IMR-90 (cell line): Measurements from ENCODE around the gene LIAS. TPM values are rescaled to one million over a fixed set of nuclear protein-coding genes. Genes with fewer than 3 reads are reported as not detected.

Experiments used
- ATAC-seq: fragments of 200-7000 bp; cut with Tn5 transposase; 2 replicates; pipeline ENCODE4 v1.9.1; 2020; ENCODE audit warnings: low read depth, mild to moderate bottlenecking, moderate library complexity
- BruUV-seq: library from RNA; stranded (reverse); fragments of 400-500 nt; replicated peaks from 2 replicates; lab custom pipeline; 2021; lab: Mats Ljungman, UMichigan
- CTCF ChIA-PET: fragments of 300-600 bp; formaldehyde crosslinking; extraction: SDS; loops from one replicate; lab custom pipeline; 2021; ENCODE audit warnings: antibody characterized with exemption; lab: Yijun Ruan, JAX
- POLR2A ChIA-PET: fragments of 300-600 bp; sonication (Branson Sonifier 250); formaldehyde crosslinking; loops from one replicate; lab custom pipeline; 2022; ENCODE audit warnings: antibody characterized with exemption; ENCODE audit not compliant: unreplicated experiment; lab: Charles Lee
- DNase-seq: peaks from one replicate; pipeline ENCODE4 v3.0.0; 2013
- H2AFZ ChIP-seq: replicated peaks from 2 replicates; pipeline ENCODE3; 2013; ENCODE audit warnings: low read length, mild to moderate bottlenecking; ENCODE audit not compliant: poor library complexity
- H2AK5ac ChIP-seq: 2 replicates; pipeline ENCODE4 v1.6.1; 2013; ENCODE audit warnings: low read depth, low read length, inconsistent platforms
- H2AK9ac ChIP-seq: replicated peaks from 2 replicates; pipeline ENCODE3; 2013; ENCODE audit warnings: mild to moderate bottlenecking, low read depth, low read length, moderate library complexity; ENCODE audit not compliant: poor library complexity
- H2BK120ac ChIP-seq: 2 replicates; pipeline ENCODE4 v1.6.1; 2013; ENCODE audit warnings: low read depth, low read length, inconsistent platforms
- H2BK15ac ChIP-seq: 3 replicates; pipeline ENCODE4 v1.6.1; 2013; ENCODE audit warnings: low read depth, low read length, inconsistent platforms
- H2BK20ac ChIP-seq: 2 replicates; pipeline ENCODE4 v1.6.1; 2013; ENCODE audit warnings: low read depth, mild to moderate bottlenecking, inconsistent platforms, low read length, moderate library complexity
- H2BK5ac ChIP-seq: 2 replicates; pipeline ENCODE4 v1.6.1; 2013; ENCODE audit warnings: mild to moderate bottlenecking, low read depth, low read length, inconsistent platforms; ENCODE audit not compliant: poor library complexity, severe bottlenecking
- H3K14ac ChIP-seq: replicated peaks from 2 replicates; pipeline ENCODE4 v1.6.1; 2013; ENCODE audit warnings: low read depth, low read length, inconsistent platforms
- H3K18ac ChIP-seq: 2 replicates; pipeline ENCODE4 v1.6.1; 2013; ENCODE audit warnings: low read depth, low read length, control low read depth
- H3K23ac ChIP-seq: 2 replicates; pipeline ENCODE4 v1.6.1; 2013; ENCODE audit warnings: low read depth, low read length, inconsistent platforms
- H3K27ac ChIP-seq: 2 replicates; pipeline ENCODE4 v1.5.1; 2013; ENCODE audit warnings: mild to moderate bottlenecking, control low read depth, low read length; ENCODE audit not compliant: insufficient read depth
- H3K27me3 ChIP-seq: 2 replicates; pipeline ENCODE4 v1.6.1; 2013; ENCODE audit warnings: low read length; ENCODE audit not compliant: control insufficient read depth, insufficient read depth
- H3K36me3 ChIP-seq: 2 replicates; pipeline ENCODE4 v1.6.1; 2013; ENCODE audit warnings: low read length, mixed read lengths; ENCODE audit not compliant: control insufficient read depth, insufficient read depth
- H3K4ac ChIP-seq: 2 replicates; pipeline ENCODE4 v1.6.1; 2013; ENCODE audit warnings: low read depth, low read length, inconsistent platforms
- H3K4me1 ChIP-seq: 2 replicates; pipeline ENCODE4 v1.6.1; 2013; ENCODE audit warnings: low read length, mixed read lengths; ENCODE audit not compliant: control insufficient read depth, insufficient read depth
- H3K4me2 ChIP-seq: 2 replicates; pipeline ENCODE4 v1.6.1; 2013; ENCODE audit warnings: low read depth, mild to moderate bottlenecking, control low read depth, low read length, moderate library complexity
- H3K4me3 ChIP-seq: 2 replicates; pipeline ENCODE4 v1.5.1; 2013; ENCODE audit warnings: low read depth, mild to moderate bottlenecking, control low read depth, low read length, moderate library complexity; ENCODE audit not compliant: insufficient read depth
- H3K56ac ChIP-seq: 2 replicates; pipeline ENCODE4 v1.6.1; 2013; ENCODE audit warnings: low read length, inconsistent platforms; ENCODE audit not compliant: insufficient read depth; ENCODE audit errors: extremely low read depth
- H3K79me1 ChIP-seq, 2 experiments: 2 replicates each; pipeline ENCODE4 v1.6.1; 2013; ENCODE audit warnings: low read length in 2 of 2, inconsistent platforms in 1 of 2, low read depth in 1 of 2
- H3K9ac ChIP-seq: 2 replicates; pipeline ENCODE4 v1.6.1; 2013; ENCODE audit warnings: low read depth, low read length, control low read depth
- H3K9me1 ChIP-seq: 2 replicates; pipeline ENCODE4 v1.6.1; 2013; ENCODE audit warnings: low read length, inconsistent platforms; ENCODE audit not compliant: insufficient read depth
- H3K9me3 ChIP-seq: 2 replicates; pipeline ENCODE4 v1.6.1; 2013; ENCODE audit warnings: low read length; ENCODE audit not compliant: control insufficient read depth, insufficient read depth
- H4K20me1 ChIP-seq: 2 replicates; pipeline ENCODE4 v1.6.1; 2013; ENCODE audit warnings: low read length, inconsistent platforms; ENCODE audit not compliant: insufficient read depth
- H4K5ac ChIP-seq: 2 replicates; pipeline ENCODE4 v1.6.1; 2013; ENCODE audit warnings: mild to moderate bottlenecking, low read depth, low read length, control low read depth
- H4K8ac ChIP-seq, 2 experiments: 2 replicates each; pipeline ENCODE4 v1.6.1; 2013; ENCODE audit warnings: low read depth in 2 of 2, low read length in 2 of 2, control low read depth in 1 of 2, inconsistent platforms in 1 of 2
- H4K91ac ChIP-seq: 2 replicates; pipeline ENCODE4 v1.6.1; 2013; ENCODE audit warnings: low read depth, low read length, inconsistent platforms; ENCODE audit not compliant: insufficient read depth
- BHLHE40 ChIP-seq: fragments of 150-350 bp; IDR thresholded peaks from 2 replicates; pipeline ENCODE4 v1.6.1; 2016; ENCODE audit warnings: mild to moderate bottlenecking, low read depth, low read length
- CEBPB ChIP-seq: IDR thresholded peaks from 2 replicates; pipeline ENCODE4 v1.6.1; 2012; ENCODE audit warnings: low read depth, low read length, improper control_type of control experiment
- CHD1 ChIP-seq: IDR thresholded peaks from 2 replicates; pipeline ENCODE4 v1.6.1; 2012; ENCODE audit warnings: low read depth, low read length, improper control_type of control experiment
- CTCF ChIP-seq: conservative IDR thresholded peaks from 2 replicates; pipeline ENCODE4 v1.5.1; 2012; ENCODE audit warnings: mild to moderate bottlenecking, low read depth, low read length, improper control_type of control experiment
- FOS ChIP-seq: fragments of 150-350 bp; IDR thresholded peaks from 2 replicates; pipeline ENCODE4 v1.6.1; 2016; ENCODE audit warnings: low read depth, low read length
- MAFK ChIP-seq: IDR thresholded peaks from 2 replicates; pipeline ENCODE4 v1.6.1; 2012; ENCODE audit warnings: low read depth, low read length, improper control_type of control experiment
- MXI1 ChIP-seq: IDR thresholded peaks from 2 replicates; pipeline ENCODE4 v1.6.1; 2012; ENCODE audit warnings: low read depth, mild to moderate bottlenecking, low read length, moderate library complexity, borderline replicate concordance
- NFE2L2 ChIP-seq: fragments of 150-350 bp; IDR thresholded peaks from 2 replicates; pipeline ENCODE4 v1.6.1; 2016; ENCODE audit warnings: low read depth, mild to moderate bottlenecking, low read length
- POLR2A ChIP-seq: IDR thresholded peaks from 2 replicates; pipeline ENCODE4 v1.6.1; 2012; ENCODE audit warnings: mild to moderate bottlenecking, low read depth, low read length
- RCOR1 ChIP-seq: IDR thresholded peaks from 2 replicates; pipeline ENCODE4 v1.6.1; 2012; ENCODE audit warnings: mild to moderate bottlenecking, low read length, improper control_type of control experiment; ENCODE audit not compliant: insufficient replicate concordance
- RFX5 ChIP-seq: IDR thresholded peaks from 2 replicates; pipeline ENCODE4 v1.8.0; 2012; ENCODE audit warnings: low read depth, mild to moderate bottlenecking, low read length, moderate library complexity
- SMC3 ChIP-seq: fragments of 150-350 bp; IDR thresholded peaks from 2 replicates; pipeline ENCODE4 v1.6.1; 2016; ENCODE audit warnings: low read depth, mild to moderate bottlenecking, antibody characterized with exemption, low read length, moderate library complexity
- WGBS, 2 experiments: methylation state at CpG; one replicate each; pipeline versions ENCODE4 v1.1.5 to v1.1.7; 2013; ENCODE audit warnings: missing lambda C conversion rate in 2 of 2; ENCODE audit not compliant: insufficient read length in 1 of 2; ENCODE audit errors: extremely low coverage in 2 of 2; 5-methylcytosine and 5-hydroxymethylcytosine counted together
- dilution Hi-C: fragments of 300-500 bp; cut with HindIII; formaldehyde crosslinking; loops from one replicate; pipeline ENCODE4 v1.14.3; 2018; ENCODE audit warnings: low sequenced_read_pairs; ENCODE audit not compliant: unreplicated experiment
- in situ Hi-C: fragments of 300-500 bp; cut with MboI; formaldehyde crosslinking; loops from 3 replicates; pipeline ENCODE4 v1.14.3; 2019; ENCODE audit warnings: low sequenced_read_pairs, inconsistent platforms, mixed read lengths
- intact Hi-C: fragments of 100-400 bp; cut with micrococcal nuclease; formaldehyde crosslinking; loops from 2 replicates; pipeline ENCODE4 v1.10.0; 2022
- polyA plus RNA-seq, 3 experiments: library from polyadenylated mRNA; depleted of rRNA; stranded (reverse); fragments of >200 nt; gene quantifications; 2 replicates each; pipeline ENCODE4 v1.2.3, GENCODE V29; 2012; ENCODE audit warnings: low replicate concordance in 1 of 3
- total RNA-seq: library from RNA; depleted of rRNA; stranded (reverse); fragments of >200 nt; gene quantifications from 2 replicates; pipeline ENCODE4 v1.2.3, GENCODE V29; 2012

Gene LIAS
- total and polyA plus RNA-seq, 2 of the 4 experiments (the other 2 are of a cell fraction): 3.2 to 7.8 TPM

- no CpG with 5 or more reads among the region's 4 CpGs for WGBS, 2 experiments
- Histone ChIP-seq H2BK5ac (no peak overlapping the region), H3K4ac (no peak overlapping the region), H3K36me3 (no peaks in the 10 kb centered on the region), H3K18ac (no peak overlapping the region), H4K91ac (no peak overlapping the region), H3K9me3 (no peaks in the 10 kb centered on the region), H3K79me1 (no peaks in the 10 kb centered on the region), H3K9me1 (no peaks in the 10 kb centered on the region), H2AFZ (no peak overlapping the region), H2AK9ac (no peak overlapping the region), H3K23ac (no peak overlapping the region), H2BK20ac (no peak overlapping the region), H3K56ac (no peak overlapping the region), H4K8ac (no peak overlapping the region), H4K5ac (no peak overlapping the region), H2BK15ac (no peak overlapping the region), H2AK5ac (no peak overlapping the region), H3K14ac (no peak overlapping the region), H3K27me3 (peaks cover 7% of the 10 kb centered on the region), H4K20me1 (no peaks in the 10 kb centered on the region), H3K4me2 (no peak overlapping the region), H3K4me1 (peaks cover 4% of the 10 kb centered on the region; the same call in 1 of the 2 replicates), H3K9ac (no peak overlapping the region), H2BK120ac (no peak overlapping the region), H3K27ac (no peak overlapping the region), H3K4me3 (no peak overlapping the region)
- no TSS peak for BruUV-seq
- intact Hi-C loops (loop anchor here (10.0 kb wide), 1 partner anchor 688 kb away; no protein-coding TSS in a partner anchor), dilution Hi-C loops (no loop called here), in situ Hi-C loops (no loop called here)
- ChIA-PET POLR2A (interaction anchor here (0.7 kb wide), 1 partner anchor 16 kb away, joined by 3 read pairs; the partner anchor contains the start of gene LIAS), CTCF (interaction anchor here (0.7 kb wide), 1 partner anchor 15 kb away, joined by 5 read pairs; no protein-coding TSS in a partner anchor)
- no peak for ATAC-seq
- DNase-seq: no peak
- TF ChIP-seq MXI1: no peak
- no peak for TF ChIP-seq POLR2A
- TF ChIP-seq RCOR1: no peak
- no peak for TF ChIP-seq BHLHE40
- no peak for TF ChIP-seq FOS
- no peak for TF ChIP-seq RFX5
- no peak for TF ChIP-seq CTCF
- TF ChIP-seq CHD1: no peak
- TF ChIP-seq NFE2L2: no peak
- no peak for TF ChIP-seq SMC3
- TF ChIP-seq CEBPB: no peak
- no peak for TF ChIP-seq MAFK
These were observed 15.9 kb upstream of the LIAS start for GRCh38 chr4:39442998-39443397.
